GM12874 (cell line): ENCODE data around the gene LGALS3.

Experiments used
- CTCF ChIP-seq: IDR thresholded peaks from 2 replicates; pipeline ENCODE4 v1.5.1; 2011; ENCODE audit warnings: low read depth, mild to moderate bottlenecking, control low read depth, low read length, moderate library complexity; ENCODE audit not compliant: insufficient read depth

The LGALS3 gene

DNA sequence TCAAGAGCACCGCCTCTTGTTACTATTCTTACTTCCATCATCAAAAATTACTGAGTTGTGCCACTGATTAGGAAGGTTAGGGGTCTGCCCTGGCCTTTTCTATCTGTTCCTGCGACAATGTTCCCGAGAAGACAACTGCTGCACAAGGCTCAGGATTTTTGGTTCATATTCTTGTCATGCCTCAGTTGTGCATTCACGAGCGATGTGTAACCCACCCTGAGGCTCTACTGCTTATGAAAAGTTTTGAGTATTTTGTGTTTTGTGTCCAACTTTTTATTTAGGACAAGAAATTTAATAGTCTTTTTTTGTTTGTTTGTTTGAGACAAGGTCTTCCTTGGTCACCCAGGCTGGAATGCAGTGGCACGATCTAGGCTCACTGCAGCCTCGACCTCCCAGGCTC lies 23.1 kb upstream of the LGALS3 start:
- no peak for TF ChIP-seq CTCF

DNA sequence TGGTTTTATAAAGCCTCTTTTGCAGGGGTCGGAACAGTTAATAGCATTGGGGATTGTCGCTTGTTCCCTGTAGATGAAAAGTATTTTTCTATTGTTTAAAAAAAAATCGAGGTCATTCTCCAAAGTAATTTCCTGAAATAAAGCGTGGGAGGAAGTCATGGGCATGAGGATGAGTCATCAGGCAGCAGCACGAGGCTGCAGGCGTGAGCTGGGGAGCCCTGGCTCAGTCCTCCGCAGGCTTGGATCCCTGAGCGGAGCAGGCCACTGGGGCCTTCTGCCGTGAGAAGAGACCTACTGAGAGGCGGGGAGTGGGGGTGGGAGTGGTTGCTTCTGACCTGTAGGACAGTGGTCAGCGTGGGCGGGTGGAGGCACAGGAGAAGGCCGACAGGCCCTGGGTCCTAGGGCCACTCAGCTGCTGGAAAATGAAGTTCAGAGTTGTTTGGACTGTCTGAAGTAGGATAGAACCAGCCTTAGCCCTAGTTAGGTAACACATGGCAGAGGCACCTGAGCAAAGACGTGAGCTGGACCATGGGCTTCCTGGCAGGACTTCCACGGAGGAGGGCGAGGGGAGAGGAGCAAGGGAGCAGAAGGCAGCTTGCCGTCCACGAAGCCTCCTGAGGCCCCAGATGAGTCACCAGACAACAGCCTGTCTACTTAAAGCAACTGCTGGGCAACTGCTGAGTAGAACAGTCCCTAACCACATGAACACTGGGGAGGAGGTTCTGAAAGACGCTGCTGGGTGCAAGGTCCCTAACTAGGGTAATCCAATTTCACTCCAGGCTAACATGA lies 21.1 kb upstream of the LGALS3 start:
- TF ChIP-seq CTCF: no peak

DNA sequence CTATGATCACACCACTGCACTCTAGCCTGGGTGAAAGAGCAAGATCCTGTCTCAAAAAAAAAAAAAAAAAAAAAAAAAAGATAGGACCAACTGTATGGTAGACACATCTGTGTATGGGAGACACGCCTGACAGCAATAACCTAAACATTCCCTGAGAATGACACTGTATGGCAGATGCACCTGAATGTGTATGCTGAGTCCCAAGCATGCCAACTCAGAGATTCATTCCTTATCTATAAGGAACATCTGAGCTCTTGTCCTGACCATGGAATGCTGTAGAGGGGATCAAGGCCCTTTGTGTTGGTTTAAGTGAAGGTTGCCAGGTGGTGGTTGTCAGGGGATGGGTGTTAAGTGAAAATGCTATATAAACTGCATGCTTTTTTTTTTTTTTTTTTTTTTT lies 19.2 kb upstream of the LGALS3 start:
- no peak for TF ChIP-seq CTCF

DNA sequence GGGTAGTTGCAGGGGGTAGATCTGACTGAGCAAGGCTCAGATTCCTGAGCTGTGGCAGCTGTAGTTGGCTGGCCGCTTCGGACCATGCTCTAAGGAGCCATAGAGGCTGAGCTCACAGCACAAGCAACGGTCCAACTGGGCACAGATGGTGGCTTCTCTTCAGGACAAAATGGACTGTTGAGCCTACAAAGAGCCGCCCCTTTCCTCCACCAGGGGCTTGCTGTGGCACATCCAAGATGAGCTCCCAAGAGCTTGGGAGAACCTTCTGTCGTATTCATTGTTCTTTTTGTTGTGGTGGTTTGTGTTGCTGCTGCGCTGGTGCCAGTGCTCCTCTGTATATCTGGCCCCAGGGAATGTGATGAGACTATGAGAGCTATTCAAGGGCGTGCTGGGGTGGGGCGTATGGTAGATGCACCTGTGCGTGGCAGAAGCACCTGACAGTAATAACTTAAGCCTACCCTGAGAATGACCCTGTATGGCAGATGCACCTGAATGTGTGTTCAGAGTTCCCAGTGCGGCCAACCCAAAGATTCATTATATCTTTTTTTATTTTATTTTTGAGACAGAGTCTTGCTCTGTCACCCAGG lies 17.8 kb upstream of the LGALS3 start:
- no peak for TF ChIP-seq CTCF

DNA sequence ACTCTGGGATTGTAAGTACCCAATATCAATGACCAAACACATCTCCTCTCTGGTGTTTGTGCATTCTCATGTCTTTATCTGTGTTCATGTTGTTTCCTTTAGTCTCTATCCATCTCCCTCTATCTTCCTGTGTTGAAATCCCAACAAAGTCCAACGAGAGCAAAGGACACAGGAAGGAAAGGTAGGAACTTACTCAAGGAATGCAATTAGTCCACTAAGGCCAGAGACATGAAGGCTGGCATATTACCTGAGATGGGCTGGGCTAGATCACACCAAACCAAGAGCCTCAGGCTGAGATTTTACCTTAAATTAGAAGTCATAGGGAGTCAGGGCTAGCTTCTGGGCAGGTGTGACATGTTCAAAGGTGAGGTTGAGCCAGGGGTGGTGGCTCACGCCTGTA lies 14.3 kb upstream of the LGALS3 start:
- TF ChIP-seq CTCF: no peak

GRCh38 chr14:55115460-55115859 lies 13.6 kb upstream of the LGALS3 start:
- TF ChIP-seq CTCF: no peak

- TF ChIP-seq CTCF: no peak
Observed at GRCh38 chr14:55115861-55116245, 13.2 kb upstream of the LGALS3 start.
